ENCODE data around the gene EHD1.

DNA sequence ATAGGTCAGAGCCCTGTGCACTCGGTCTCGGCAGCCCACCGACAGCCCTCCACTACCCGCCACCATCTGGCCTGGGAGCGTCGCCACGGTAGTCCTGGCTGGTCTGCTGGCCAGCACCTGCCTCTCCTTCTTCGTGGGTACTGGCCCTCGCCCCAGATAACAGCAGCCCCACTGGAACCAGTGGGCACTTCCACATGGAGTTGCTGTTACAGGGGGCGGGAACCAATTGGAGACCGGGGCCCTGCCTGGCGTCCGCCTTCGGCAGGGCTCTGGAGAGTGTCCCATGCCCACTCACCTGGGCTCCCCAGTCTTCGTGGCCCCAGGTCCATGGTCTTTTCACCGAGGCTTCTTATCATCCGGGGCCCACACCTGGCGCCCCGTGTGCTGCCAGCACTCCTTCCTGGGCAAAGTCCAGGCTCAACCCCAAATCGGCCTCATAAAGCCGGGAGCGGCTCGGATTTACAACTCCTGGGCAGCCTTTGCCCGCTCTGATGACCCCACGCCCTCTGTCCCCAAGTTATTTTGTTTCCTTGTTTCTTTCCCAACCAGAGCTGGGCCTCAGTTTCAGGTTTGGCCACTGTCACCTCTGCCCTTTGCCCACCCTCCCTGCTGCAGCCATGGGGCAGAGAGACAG is 12.9 kb upstream of the EHD1 start:
- TF ChIP-seq, protein P1, sequence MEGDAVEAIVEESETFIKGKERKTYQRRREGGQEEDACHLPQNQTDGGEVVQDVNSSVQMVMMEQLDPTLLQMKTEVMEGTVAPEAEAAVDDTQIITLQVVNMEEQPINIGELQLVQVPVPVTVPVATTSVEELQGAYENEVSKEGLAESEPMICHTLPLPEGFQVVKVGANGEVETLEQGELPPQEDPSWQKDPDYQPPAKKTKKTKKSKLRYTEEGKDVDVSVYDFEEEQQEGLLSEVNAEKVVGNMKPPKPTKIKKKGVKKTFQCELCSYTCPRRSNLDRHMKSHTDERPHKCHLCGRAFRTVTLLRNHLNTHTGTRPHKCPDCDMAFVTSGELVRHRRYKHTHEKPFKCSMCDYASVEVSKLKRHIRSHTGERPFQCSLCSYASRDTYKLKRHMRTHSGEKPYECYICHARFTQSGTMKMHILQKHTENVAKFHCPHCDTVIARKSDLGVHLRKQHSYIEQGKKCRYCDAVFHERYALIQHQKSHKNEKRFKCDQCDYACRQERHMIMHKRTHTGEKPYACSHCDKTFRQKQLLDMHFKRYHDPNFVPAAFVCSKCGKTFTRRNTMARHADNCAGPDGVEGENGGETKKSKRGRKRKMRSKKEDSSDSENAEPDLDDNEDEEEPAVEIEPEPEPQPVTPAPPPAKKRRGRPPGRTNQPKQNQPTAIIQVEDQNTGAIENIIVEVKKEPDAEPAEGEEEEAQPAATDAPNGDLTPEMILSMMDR (IDR thresholded peaks at IDR 0.05; ENCODE audit: low read depth, low read length, poor library complexity, severe bottlenecking) = no peak
- TF ChIP-seq EZH2phosphoT487 (IDR thresholded peaks at IDR 0.05; ENCODE audit: borderline replicate concordance, low read length) = no peak
